Islet precursor cell (in vitro differentiated cells): ENCODE measurements around the gene CEP170B.

Experiments used
- DNase-seq: peaks from one replicate; pipeline ENCODE4 v3.0.0-alpha.2; 2018

Gene CEP170B

DNA sequence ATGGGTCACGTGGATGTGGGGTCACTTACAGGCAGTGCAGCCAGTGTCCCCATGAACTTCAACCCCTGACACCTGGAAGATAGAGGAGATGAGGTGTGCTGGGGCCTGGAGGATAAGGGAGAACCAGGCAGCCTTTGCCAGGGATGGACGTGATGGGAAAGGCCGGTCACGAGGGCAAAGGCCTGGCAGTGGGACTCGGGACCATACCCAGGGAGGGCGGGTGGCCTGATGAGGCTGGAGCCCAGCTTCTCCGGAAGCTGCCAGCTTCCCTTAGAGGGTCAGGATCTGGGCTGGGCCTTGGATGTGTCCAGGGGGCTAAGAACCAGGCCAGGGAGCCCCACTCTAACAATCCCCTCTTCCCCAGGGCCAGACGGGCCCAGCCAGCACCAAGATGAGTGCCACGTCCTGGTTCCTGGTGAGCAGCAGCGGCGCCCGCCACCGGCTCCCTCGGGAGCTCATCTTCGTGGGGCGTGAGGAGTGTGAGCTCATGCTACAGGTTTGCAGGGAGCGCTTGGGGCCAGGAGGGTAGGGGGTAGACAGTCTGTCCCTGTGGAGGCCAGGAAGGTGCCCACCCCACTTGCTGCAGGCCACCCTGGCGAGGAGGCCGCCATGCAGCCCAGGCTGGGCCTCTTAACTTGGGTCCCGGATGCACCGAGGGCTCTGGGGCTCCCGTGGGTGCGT lies 3.1 kb downstream of the CEP170B start:
- DNase-seq, result no peak

DNA sequence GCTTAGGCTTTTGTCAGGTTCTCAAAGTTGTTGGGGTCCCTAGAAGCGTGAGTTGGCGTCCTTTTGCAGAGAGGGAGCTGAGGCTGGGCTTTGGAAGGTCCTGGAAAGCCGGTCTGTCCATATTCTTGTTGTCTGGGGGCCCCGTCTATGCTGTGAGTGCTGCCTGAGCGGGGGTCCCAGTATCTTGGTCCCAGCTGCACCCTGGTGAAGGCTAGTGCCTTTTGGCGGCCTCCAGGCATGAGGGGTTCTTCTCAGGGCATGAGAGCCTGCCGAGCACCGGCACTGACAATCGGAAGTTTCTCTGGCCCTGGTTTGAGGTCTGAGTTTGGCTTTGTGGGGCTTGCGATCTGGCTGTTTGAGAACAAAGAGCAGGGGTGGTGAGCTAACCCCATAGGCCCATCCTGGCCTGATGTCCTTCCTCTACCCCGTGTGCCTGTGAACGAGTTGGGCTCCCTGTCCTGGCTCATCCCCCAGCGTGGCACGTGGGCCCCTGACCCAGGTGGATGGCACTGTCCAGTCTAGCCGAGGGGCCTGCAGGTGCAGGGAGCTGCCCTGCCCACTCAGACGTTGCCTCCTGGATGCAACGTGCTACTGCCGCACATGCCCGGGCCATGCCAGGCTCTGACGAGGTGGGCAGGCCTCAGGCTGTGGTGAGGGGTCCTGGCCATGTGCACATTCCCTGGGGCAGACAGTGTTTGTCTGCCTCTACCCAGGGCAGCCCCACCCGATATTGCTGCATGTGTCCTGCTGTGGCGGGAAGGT lies 3.9 kb downstream of the CEP170B start:
- no peak for DNase-seq

- no peak for DNase-seq
Measured at GRCh38 chr14:104869669-104870367, 4.8 kb downstream of the CEP170B start.

DNA sequence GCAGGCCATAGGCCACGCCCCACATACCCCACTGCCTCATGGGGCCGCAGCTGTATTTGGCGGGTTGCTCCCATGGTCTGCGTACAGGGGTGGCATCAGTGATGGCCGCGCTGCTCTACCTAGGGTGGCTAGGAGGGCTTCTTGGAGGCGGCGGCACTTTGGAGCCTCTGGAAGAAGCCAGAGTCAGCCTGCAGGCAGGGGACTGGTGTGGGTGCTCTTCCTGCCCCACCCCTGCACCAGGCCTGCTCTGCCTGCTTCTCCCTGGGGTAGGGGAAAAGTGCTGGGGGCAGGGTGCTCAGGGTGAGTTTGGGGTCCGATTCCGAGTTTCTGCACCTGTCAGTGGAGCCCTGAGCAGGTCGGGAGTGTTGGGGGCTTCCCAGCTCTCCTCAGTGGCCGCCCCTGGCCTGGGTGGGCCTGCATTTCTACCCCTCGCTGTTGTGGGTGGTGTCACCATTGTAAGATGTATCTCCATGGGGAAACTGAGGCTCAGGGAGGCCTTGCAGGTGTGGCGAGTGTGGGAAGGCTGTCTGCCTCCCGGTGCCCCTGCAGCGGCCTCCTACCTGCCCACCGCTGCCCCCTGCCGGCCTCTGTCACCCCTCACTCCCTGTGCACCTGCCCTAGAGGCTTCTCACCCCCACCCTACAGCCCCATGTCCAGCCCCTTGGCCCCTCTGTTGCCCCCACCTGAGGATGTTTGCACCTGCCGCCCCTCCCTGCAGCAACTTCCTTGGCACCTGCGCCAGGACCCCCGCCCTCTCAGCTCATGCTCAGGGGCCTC lies 5.5 kb downstream of the CEP170B start:
- DNase-seq, result no peak

DNA sequence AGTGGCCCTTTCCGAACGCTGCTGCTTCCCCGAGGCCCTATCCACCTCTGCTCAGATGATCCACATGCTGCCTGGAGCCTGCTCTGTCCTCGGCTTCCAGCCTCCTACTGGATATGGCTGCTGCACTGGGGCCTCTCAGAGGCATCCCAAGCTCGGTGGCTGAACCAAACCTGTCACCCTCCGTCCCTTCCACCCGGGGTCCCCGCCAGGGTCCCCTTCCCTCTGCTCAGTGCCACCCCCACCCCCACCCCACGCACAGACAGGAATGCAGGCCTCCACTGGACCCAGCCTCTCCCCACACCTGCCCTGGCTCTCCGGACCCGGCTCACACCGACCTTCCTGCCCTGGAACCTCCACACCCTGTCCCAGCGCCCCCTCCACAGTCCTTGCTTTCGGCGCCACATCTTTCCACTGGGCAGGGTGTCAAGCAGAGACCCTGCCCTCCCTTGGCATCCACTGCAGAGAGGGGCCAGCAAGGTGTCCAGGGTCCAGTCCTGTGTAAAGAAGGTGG lies 6.1 kb downstream of the CEP170B start:
- no peak for DNase-seq

DNA sequence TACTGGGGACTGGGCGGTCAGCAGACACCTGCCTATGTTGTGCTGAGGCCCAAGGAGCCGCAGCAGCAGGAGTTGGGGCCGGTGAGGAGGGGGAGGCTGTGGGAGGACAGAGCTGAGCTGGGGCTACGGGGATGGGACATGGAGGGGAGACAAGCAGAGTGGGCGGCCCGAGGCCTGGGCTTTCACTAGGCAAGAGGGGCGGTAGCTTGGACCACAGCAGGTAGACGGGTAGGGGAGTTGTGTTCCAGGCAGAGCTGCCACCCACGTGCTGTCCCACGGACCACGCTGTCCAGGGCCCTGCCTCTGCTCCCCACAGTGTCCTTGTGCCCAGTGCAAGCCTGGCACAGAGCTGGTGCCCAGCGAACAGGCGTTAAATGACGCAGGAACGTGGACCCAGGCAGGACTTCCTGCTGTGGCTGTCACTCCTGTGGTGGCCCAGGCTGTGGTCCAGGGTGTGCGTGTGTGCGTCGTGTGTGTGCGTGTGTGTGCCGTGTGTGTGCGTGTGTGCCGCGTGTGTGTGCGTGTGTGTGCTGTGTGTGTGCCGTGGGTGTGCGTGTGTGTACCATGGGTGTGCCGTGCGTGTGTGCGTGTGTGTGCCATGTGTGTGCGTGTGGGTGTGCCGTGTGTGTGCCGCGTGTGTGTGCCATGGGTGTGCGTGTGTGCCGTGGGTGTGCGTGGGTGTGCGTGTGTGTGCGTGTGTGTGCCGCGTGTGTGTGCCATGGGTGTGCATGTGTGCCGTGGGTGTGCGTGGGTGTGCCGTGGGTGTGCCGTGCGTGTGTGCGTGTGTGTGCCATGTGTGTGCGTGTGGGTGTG lies 6.8 kb downstream of the CEP170B start:
- DNase-seq, result no peak

DNA sequence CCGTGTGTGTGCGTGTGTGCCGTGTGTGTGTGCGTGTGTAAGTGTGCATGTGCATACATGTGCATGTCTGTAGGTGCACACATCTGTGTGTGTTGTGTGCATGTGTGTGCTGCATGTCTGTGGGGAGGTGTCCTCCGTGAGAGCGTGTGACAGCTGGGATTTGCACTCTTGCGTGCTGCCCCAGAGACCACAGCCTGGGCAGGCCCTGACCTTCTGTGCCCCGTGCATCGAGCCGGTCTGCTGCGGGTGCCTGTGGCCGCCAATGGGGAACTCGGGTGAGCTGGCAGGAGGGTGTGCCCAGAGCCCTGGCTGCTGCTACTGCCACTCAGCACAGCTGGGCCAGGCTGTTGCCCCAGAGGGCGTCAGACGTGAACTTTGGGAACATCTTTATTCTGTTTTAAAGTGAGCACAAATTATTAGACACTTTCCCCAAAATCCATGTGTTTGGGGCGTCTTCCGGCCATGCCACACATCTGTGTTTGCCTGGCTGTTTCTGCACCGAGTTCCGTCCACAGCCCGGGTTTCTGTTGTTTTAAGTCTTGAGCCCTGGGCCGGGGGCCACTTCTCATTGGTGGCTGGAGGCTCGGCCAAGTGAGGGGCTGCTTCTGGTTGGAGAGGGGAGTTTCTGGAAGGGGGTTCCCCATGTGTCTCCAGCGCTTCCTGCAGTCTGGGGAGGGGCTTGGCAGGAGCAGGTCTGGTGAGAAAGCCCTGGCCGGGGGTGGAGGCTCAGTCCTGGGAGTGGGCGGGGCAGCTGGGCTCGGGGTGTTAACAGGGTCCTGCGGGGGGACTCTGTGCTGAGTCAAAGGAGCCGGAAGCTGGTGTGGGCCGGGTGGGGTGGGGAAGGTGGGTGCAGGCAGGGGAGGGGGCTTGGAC lies 7.6 kb downstream of the CEP170B start:
- no peak for DNase-seq

GRCh38 chr14:104873380-104874055 lies 8.4 kb downstream of the CEP170B start:
- no peak for DNase-seq

DNA sequence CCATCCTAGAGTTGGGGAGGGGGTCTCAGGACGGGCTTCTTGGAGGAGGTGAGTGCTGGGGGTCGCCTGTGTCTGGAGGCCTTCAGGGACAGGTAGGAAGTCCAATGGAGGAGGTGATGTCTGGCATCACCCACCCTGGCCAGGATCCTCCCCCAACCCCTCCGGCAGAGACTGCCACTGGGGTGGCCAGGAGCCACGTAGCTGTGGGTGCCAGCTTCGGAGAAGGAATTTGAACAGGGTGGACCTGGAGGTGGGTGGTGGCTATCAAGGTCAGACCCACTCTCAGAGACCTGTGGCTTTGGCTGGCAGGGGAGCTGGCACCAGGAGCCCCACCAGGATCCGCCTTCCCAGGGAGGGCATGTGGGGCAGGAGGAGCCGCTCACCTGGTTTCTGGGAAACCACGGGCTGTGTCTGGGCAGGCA lies 9.1 kb downstream of the CEP170B start:
- DNase-seq, result no peak

DNA sequence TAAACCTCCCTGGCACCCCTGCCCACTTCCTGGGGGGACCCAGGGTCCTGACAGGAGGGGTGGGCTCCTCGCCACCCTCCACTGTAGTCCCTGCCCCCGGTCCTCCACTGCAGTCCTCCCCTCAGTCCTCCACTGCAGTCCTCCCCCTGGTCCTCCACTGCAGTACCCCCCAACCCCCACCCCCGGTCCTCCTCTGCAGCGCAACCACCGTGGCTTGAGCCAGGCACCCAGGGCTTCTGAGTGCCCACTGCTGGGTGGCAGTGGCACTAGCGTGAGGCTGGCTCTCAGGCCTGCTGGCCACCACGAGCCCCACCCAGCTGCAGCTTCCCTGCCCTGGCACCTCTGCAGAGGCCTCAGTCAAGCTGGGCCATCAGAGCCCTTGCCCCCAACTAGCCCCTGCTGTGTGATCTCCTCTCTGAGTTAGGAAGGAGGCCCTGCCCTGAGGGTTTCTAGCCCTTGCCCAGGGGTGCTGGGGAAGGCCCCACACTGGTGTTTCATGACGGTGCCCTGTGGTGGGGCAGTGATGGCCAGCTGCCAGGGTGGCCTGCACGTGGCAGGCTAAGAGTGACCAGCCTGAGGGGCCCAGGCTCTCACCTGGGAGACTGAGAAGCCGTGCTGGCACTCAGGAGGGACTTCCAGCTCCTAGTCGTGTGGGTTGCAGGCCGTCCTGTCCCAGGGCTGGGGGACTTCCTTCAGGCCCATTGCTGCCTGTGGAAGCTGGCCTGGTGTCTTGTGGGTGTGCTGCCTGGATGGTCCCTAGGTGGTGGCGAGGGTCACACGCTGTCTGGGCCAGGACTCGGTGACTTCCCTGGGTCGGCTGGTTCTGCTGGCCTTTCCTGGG lies 9.7 kb downstream of the CEP170B start:
- no peak for DNase-seq

- DNase-seq, result no peak
Measured at GRCh38 chr14:104875412-104875751, 10.3 kb downstream of the CEP170B start.

GRCh38 chr14:104875811-104876210 lies 10.7 kb downstream of the CEP170B start:
- DNase-seq, result no peak

GRCh38 chr14:104876251-104876699 lies 11.2 kb downstream of the CEP170B start:
- DNase-seq, result peak; percentile 77

DNA sequence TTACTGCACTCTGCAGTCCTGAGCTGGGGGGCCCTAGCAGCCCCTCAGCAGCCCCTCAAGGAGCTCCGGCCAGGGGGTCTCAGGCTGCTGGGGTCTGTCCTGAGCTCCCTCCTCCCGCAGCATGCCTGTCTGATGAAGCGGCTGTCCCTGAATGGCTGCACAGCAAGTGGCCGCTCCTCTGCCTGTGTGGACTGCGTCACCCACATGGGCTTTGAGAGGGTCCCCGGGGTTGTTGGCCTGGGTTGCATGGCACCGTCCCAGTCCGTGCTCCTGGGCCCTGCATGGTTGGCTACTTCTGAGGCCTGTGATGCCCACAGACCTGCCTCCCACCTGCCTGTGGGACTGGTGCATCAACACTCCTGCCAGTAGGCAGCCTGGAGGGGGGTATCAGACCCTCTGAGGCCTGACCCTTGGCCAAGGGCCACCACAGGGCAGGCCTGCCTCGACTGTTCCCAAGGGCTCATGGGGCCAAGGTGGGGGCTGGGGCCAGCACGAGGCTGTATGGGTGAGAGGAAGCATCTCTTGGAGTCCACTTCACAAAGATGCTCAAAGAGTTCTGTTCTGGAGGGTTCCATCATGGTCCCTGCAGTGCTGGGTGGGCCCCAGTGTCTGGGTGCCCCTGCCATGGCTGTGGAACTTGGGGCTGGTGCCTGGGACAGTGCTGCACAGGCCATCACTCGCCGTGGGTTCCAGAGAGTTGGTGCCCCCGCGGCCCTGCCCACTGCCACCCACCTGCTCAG lies 12.2 kb downstream of the CEP170B start:
- no peak for DNase-seq

- DNase-seq, result no peak
Measured at GRCh38 chr14:104877806-104878550, 12.9 kb downstream of the CEP170B start.

GRCh38 chr14:104878582-104878981 lies 13.5 kb downstream of the CEP170B start:
- no peak for DNase-seq

GRCh38 chr14:104879201-104879982 lies 14.3 kb downstream of the CEP170B start:
- no peak for DNase-seq
